ENCODE data around the gene NKIRAS1.

- TF ChIP-seq TAF1 (IDR thresholded peaks at IDR 0.05; ENCODE audit: borderline replicate concordance, insufficient read depth, low read length) (no peak), POLR2AphosphoS5 (IDR thresholded peaks at IDR 0.05; ENCODE audit: low read depth, low read length) (no peak), REST (IDR thresholded peaks at IDR 0.05; ENCODE audit: insufficient read depth in 1 of 2, low read depth in 2 of 2, low read length in 2 of 2) (no peak)
Measured at GRCh38 chr3:23923786-23924185, 7.0 kb upstream of the NKIRAS1 start.

Measured in PFSK-1 (cell line).